PC-3 (cell line): Measurements from ENCODE around the gene DRAM2. TPM values are rescaled to one million over a fixed set of nuclear protein-coding genes. Genes with fewer than 3 reads are reported as not detected.

Experiments used
- ATAC-seq: fragments of 200-7000 bp; cut with Tn5 transposase; 2 replicates; pipeline ENCODE4 v1.9.1; 2020; ENCODE audit warnings: mild to moderate bottlenecking, moderate library complexity
- BruUV-seq: library from RNA; stranded (reverse); fragments of 400-500 nt; replicated peaks from 2 replicates; lab custom pipeline; 2021; lab: Mats Ljungman, UMichigan
- CTCF ChIA-PET: fragments of 300-600 bp; sonication (Branson Sonifier 250); formaldehyde crosslinking; loops from one replicate; lab custom pipeline; 2022; ENCODE audit warnings: antibody characterized with exemption; lab: Charles Lee
- POLR2A ChIA-PET: fragments of 300-600 bp; sonication (Branson Sonifier 250); formaldehyde crosslinking; loops from one replicate; lab custom pipeline; 2022; ENCODE audit warnings: antibody characterized with exemption; ENCODE audit not compliant: unreplicated experiment; lab: Charles Lee
- DNase-seq: peaks from one replicate; pipeline ENCODE4 v3.0.0-alpha.2; 2015
- H2AFZ ChIP-seq: fragments of 300-600 bp; sonication (generic); 2 replicates; pipeline ENCODE4 v1.6.0; 2016; ENCODE audit warnings: antibody characterized with exemption, low read length
- H3F3A ChIP-seq: fragments of 300-600 bp; sonication (generic); one replicate; pipeline ENCODE4 v1.6.0; 2017; ENCODE audit warnings: antibody characterized with exemption, low read length, control low read depth, mild to moderate bottlenecking; ENCODE audit not compliant: unreplicated experiment
- H3K27ac ChIP-seq: fragments of 300-600 bp; sonication (generic); 2 replicates; pipeline ENCODE4 v1.5.1; 2016; ENCODE audit warnings: mild to moderate bottlenecking, low read length
- H3K27me3 ChIP-seq: fragments of 300-600 bp; sonication (generic); 2 replicates; pipeline ENCODE4 v1.6.1; 2016; ENCODE audit warnings: low read length, mixed read lengths
- H3K36me3 ChIP-seq: fragments of 300-600 bp; sonication (generic); 2 replicates; pipeline ENCODE4 v1.6.1; 2016; ENCODE audit warnings: low read depth, mixed run types, low read length, mixed read lengths
- H3K4me1 ChIP-seq: fragments of 300-600 bp; sonication (generic); 2 replicates; pipeline ENCODE4 v1.5.1; 2016; ENCODE audit warnings: low read length; ENCODE audit not compliant: insufficient read depth
- H3K4me2 ChIP-seq: fragments of 300-600 bp; sonication (generic); 2 replicates; pipeline ENCODE4 v1.6.0; 2016; ENCODE audit warnings: low read length
- H3K4me3 ChIP-seq: fragments of 300-600 bp; sonication (generic); 2 replicates; pipeline ENCODE4 v1.5.1; 2016; ENCODE audit warnings: mild to moderate bottlenecking, low read length, mixed read lengths
- H3K79me2 ChIP-seq: fragments of 300-600 bp; sonication (generic); 2 replicates; pipeline ENCODE4 v1.6.1; 2017; ENCODE audit warnings: low read length, mixed read lengths
- H3K9ac ChIP-seq: fragments of 300-600 bp; sonication (generic); 2 replicates; pipeline ENCODE4 v1.6.0; 2016; ENCODE audit warnings: mild to moderate bottlenecking, low read length
- H3K9me2 ChIP-seq: fragments of 300-600 bp; sonication (generic); replicated peaks from 2 replicates; pipeline ENCODE4 v1.6.1; 2016; ENCODE audit warnings: mixed run types, low read length, mixed read lengths
- H3K9me3 ChIP-seq: fragments of 300-600 bp; sonication (generic); 2 replicates; pipeline ENCODE4 v1.6.1; 2016; ENCODE audit warnings: low read length, mixed read lengths
- H4K20me1 ChIP-seq: fragments of 300-600 bp; sonication (generic); 2 replicates; pipeline ENCODE4 v1.6.1; 2016; ENCODE audit warnings: low read length, mixed read lengths
- EZH2 ChIP-seq: fragments of 300-600 bp; sonication (generic); IDR thresholded peaks from one replicate; pipeline ENCODE4 v1.6.1; 2017; ENCODE audit warnings: antibody characterized with exemption, mild to moderate bottlenecking, low read length; ENCODE audit not compliant: unreplicated experiment
- EZH2phosphoT487 ChIP-seq: fragments of 300-600 bp; sonication (generic); IDR thresholded peaks from 2 replicates; pipeline ENCODE4 v1.6.1; 2018; ENCODE audit warnings: mild to moderate bottlenecking, antibody characterized with exemption, low read length, borderline replicate concordance
- intact Hi-C: fragments of 100-400 bp; cut with micrococcal nuclease; formaldehyde crosslinking; loops from 2 replicates; pipeline ENCODE4 v1.9.0; 2023
- total RNA-seq: library from RNA; depleted of rRNA; stranded (reverse); fragments of >200 nt; gene quantifications from 2 replicates; pipeline ENCODE4 v1.2.3, GENCODE V29; 2014
- TF ChIP-seq, protein P1 (sequence below): fragments of 300-600 bp; sonication (generic); conservative IDR thresholded peaks from 2 replicates; pipeline ENCODE4 v1.5.1; 2017; ENCODE audit warnings: antibody characterized with exemption, low read depth, mild to moderate bottlenecking, low read length

DRAM2 gene
- total RNA-seq, 1 experiment from 2014 or later: 30.0 TPM

- Histone ChIP-seq H3K4me1 (no peaks in the 10 kb centered on the region), H3K4me3 (no peak overlapping the region), H3K79me2 (no peaks in the 10 kb centered on the region), H3K27me3 (no peaks in the 10 kb centered on the region), H3K9ac (no peak overlapping the region), H3K27ac (no peak overlapping the region), H4K20me1 (no peaks in the 10 kb centered on the region), H3K9me2 (no peaks in the 10 kb centered on the region), H3K4me2 (no peak overlapping the region), H3F3A (no peaks in the 10 kb centered on the region), H3K36me3 (peaks cover 21% of the 10 kb centered on the region; the same call in 1 of the 2 replicates), H3K9me3 (no peaks in the 10 kb centered on the region), H2AFZ (no peak overlapping the region)
- ChIA-PET POLR2A (no interaction called here), CTCF (no interaction called here)
- ATAC-seq (no peak), DNase-seq (no peak)
- no TSS peak for BruUV-seq
- TF ChIP-seq EZH2 (no peak), EZH2phosphoT487 (no peak)
- TF ChIP-seq, protein P1, sequence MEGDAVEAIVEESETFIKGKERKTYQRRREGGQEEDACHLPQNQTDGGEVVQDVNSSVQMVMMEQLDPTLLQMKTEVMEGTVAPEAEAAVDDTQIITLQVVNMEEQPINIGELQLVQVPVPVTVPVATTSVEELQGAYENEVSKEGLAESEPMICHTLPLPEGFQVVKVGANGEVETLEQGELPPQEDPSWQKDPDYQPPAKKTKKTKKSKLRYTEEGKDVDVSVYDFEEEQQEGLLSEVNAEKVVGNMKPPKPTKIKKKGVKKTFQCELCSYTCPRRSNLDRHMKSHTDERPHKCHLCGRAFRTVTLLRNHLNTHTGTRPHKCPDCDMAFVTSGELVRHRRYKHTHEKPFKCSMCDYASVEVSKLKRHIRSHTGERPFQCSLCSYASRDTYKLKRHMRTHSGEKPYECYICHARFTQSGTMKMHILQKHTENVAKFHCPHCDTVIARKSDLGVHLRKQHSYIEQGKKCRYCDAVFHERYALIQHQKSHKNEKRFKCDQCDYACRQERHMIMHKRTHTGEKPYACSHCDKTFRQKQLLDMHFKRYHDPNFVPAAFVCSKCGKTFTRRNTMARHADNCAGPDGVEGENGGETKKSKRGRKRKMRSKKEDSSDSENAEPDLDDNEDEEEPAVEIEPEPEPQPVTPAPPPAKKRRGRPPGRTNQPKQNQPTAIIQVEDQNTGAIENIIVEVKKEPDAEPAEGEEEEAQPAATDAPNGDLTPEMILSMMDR: no peak
- intact Hi-C loops: no loop called here
These were observed 32.6 kb upstream of the DRAM2 start for GRCh38 chr1:111172463-111172862.

DNA sequence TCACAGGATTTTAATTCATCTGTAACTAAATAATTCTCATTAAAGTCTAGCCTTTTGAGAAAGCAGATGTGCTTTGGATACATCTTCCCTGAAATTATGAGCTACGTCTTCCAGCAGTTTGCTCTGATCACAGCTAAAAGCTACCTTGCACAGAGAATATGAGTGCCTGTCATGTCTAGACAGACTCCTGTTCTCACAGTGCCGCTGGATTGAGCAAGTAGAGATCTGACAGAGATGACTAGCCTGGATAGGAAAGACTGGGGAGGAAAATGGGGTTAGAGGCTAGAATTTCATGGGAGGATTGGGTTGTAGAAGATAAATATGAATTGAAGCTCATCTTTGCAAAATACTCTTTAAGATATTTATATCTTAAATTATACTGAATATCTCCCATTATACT, 24.3 kb upstream of the DRAM2 start:
- ChIA-PET POLR2A (no interaction called here), CTCF (no interaction called here)
- no peaks in the 10 kb centered on the region for H3K79me2 ChIP-seq
- ATAC-seq (no peak), DNase-seq (no peak)
- H3K4me3 ChIP-seq: no peak overlapping the region
- no peaks in the 10 kb centered on the region for H3K9me3 ChIP-seq
- no peak overlapping the region for H3K27ac ChIP-seq
- no peak overlapping the region for H3K4me2 ChIP-seq
- no peaks in the 10 kb centered on the region for H4K20me1 ChIP-seq
- H3K9me2 ChIP-seq: no peaks in the 10 kb centered on the region
- TF ChIP-seq EZH2: no peak
- no peaks in the 10 kb centered on the region for H3K4me1 ChIP-seq
- H3K36me3 ChIP-seq: peaks cover 24% of the 10 kb centered on the region
- no peak overlapping the region for H3K9ac ChIP-seq
- H2AFZ ChIP-seq: no peak overlapping the region
- BruUV-seq: no TSS peak
- H3F3A ChIP-seq: no peaks in the 10 kb centered on the region
- intact Hi-C loops: no loop called here
- H3K27me3 ChIP-seq: no peaks in the 10 kb centered on the region

GRCh38 chr1:111163363-111163762, 23.5 kb upstream of the DRAM2 start:
- Histone ChIP-seq H3K27me3 (no peaks in the 10 kb centered on the region), H3K4me3 (no peak overlapping the region), H3K9ac (no peak overlapping the region), H3K36me3 (peaks cover 25% of the 10 kb centered on the region), H3K9me2 (no peaks in the 10 kb centered on the region), H3K4me1 (no peaks in the 10 kb centered on the region), H3K27ac (no peak overlapping the region), H3F3A (no peaks in the 10 kb centered on the region), H2AFZ (no peak overlapping the region), H3K4me2 (no peak overlapping the region), H4K20me1 (no peaks in the 10 kb centered on the region), H3K79me2 (no peaks in the 10 kb centered on the region), H3K9me3 (no peaks in the 10 kb centered on the region)
- ATAC-seq (no peak), DNase-seq (no peak)
- CTCF ChIA-PET: no interaction called here
- no TSS peak for BruUV-seq
- POLR2A ChIA-PET: no interaction called here
- intact Hi-C loops: no loop called here
- TF ChIP-seq, protein P1: no peak
- TF ChIP-seq EZH2phosphoT487 (no peak), EZH2 (no peak)
